K562 (cell line): ENCODE data around the gene CABP4. TPM values are rescaled to one million over a fixed set of nuclear protein-coding genes. Genes with fewer than 3 reads are reported as not detected.

Source experiments
- ATAC-seq: fragments of 200-7000 bp; cut with Tn5 transposase; 3 replicates; pipeline ENCODE4 v1.9.1; 2020; ENCODE audit warnings: moderate library complexity
- BruUV-seq: library from RNA; stranded (reverse); fragments of 400-500 nt; replicated peaks from 2 replicates; lab custom pipeline; 2021; lab: Mats Ljungman, UMichigan
- CTCF ChIA-PET: fragments of 300-600 bp; formaldehyde crosslinking; extraction: SDS; loops from one replicate; lab custom pipeline; 2021; ENCODE audit warnings: low intra/inter-chr PET ratio; lab: Yijun Ruan, JAX
- POLR2A ChIA-PET: fragments of 300-600, 350-650 bp; sonication (Branson Sonifier 250); formaldehyde crosslinking; extraction: SDS; loops from one replicate; lab custom pipeline; 2021; ENCODE audit warnings: antibody characterized with exemption, inconsistent platforms; lab: Yijun Ruan, JAX
- DNase-seq, 4 experiments: peaks; one replicate each; pipeline versions ENCODE4 v3.0.0 to v3.0.0-alpha.2; 2011 to 2018; ENCODE audit warnings: low spot score in 3 of 4, mixed read lengths in 3 of 4; ENCODE audit errors: extremely low read depth in 1 of 4
- FAIRE-seq: peaks from 2 replicates; lab custom pipeline; 2011; peaks lifted over from hg19 to GRCh38; lab: Jason Lieb, UNC
- H2AFZ ChIP-seq: 2 replicates; pipeline ENCODE4 v1.6.0; 2011; ENCODE audit warnings: low read depth, low read length, control low read depth, inconsistent platforms
- H3K27ac ChIP-seq: fragments of 200-600 bp; 3 replicates; pipeline ENCODE4 v1.8.0; 2011; ENCODE audit warnings: low read depth, mild to moderate bottlenecking, control low read depth, inconsistent platforms, low read length, moderate library complexity, mixed read lengths; ENCODE audit errors: extremely low read depth
- H3K27me3 ChIP-seq, 2 experiments: fragments of 300-600 bp in 1 of 2; 2 replicates in 1 of 2; 3 replicates in 1 of 2; pipeline versions ENCODE4 v1.6.0 to v1.8.0; 2011; ENCODE audit warnings: inconsistent platforms in 2 of 2, low read length in 2 of 2, mild to moderate bottlenecking in 1 of 2, mixed read lengths in 1 of 2, moderate library complexity in 1 of 2; ENCODE audit not compliant: control insufficient read depth in 2 of 2, insufficient read depth in 2 of 2
- H3K36me3 ChIP-seq: fragments of 300-600 bp; 3 replicates; pipeline ENCODE4 v1.8.0; 2011; ENCODE audit warnings: mild to moderate bottlenecking, low read length, inconsistent platforms; ENCODE audit not compliant: control insufficient read depth, insufficient read depth
- H3K4me1 ChIP-seq, 2 experiments: fragments of 200-600 bp in 1 of 2; replicated peaks in 1 of 2; 2 replicates in 1 of 2; 3 replicates in 1 of 2; pipeline versions ENCODE4 v1.5.1 to v1.8.0; 2011; ENCODE audit warnings: inconsistent platforms in 2 of 2, low read length in 2 of 2, mild to moderate bottlenecking in 1 of 2, mixed read lengths in 1 of 2, moderate library complexity in 1 of 2; ENCODE audit not compliant: control insufficient read depth in 2 of 2, insufficient read depth in 2 of 2
- H3K4me2 ChIP-seq: 2 replicates; pipeline ENCODE4 v1.6.1; 2011; ENCODE audit warnings: low read length, control low read depth, inconsistent platforms, mixed read lengths; ENCODE audit not compliant: insufficient read depth
- H3K4me3 ChIP-seq: fragments of 200-600 bp; sonication (generic), shearing (Covaris generic); 2 replicates; pipeline ENCODE4 v1.5.1; 2016; ENCODE audit warnings: control low read depth, inconsistent platforms
- H3K79me2 ChIP-seq: fragments of 200-600 bp; 3 replicates; pipeline ENCODE4 v1.8.0; 2011; ENCODE audit warnings: low read length, inconsistent platforms; ENCODE audit not compliant: control insufficient read depth, insufficient read depth
- H3K9ac ChIP-seq, 2 experiments: 2 replicates each; pipeline versions ENCODE4 v1.6.0 to v1.6.1; 2011; ENCODE audit warnings: low read depth in 2 of 2, low read length in 2 of 2, control low read depth in 1 of 2, inconsistent platforms in 1 of 2, mild to moderate bottlenecking in 1 of 2, mixed read lengths in 1 of 2; ENCODE audit not compliant: insufficient read depth in 1 of 2
- H3K9me1 ChIP-seq: one replicate; pipeline ENCODE4 v1.6.0; 2011; ENCODE audit warnings: inconsistent platforms, mild to moderate bottlenecking, low read length, moderate library complexity; ENCODE audit not compliant: control insufficient read depth, insufficient read depth
- H3K9me3 ChIP-seq: replicated peaks from 2 replicates; pipeline ENCODE4 v1.5.1; 2011; ENCODE audit warnings: low read depth, low read length, inconsistent platforms; ENCODE audit not compliant: control insufficient read depth, insufficient read depth
- H4K20me1 ChIP-seq: replicated peaks from 2 replicates; pipeline ENCODE4 v1.6.1; 2011; ENCODE audit warnings: low read length, inconsistent platforms, mixed read lengths; ENCODE audit not compliant: control insufficient read depth, insufficient read depth
- HNRNPL ChIP-seq: fragments of 200-400 bp; formaldehyde crosslinking; IDR thresholded peaks from 2 replicates; pipeline ENCODE4 v1.6.1; 2017; ENCODE audit warnings: low read depth, mild to moderate bottlenecking, low read length
- POLR2G ChIP-seq: fragments of 200-400 bp; formaldehyde crosslinking; IDR thresholded peaks from 2 replicates; pipeline ENCODE4 v1.6.1; 2017; ENCODE audit warnings: low read depth, mild to moderate bottlenecking, antibody characterized with exemption, low read length, moderate library complexity
- RBFOX2 ChIP-seq: fragments of 200-400 bp; formaldehyde crosslinking; IDR thresholded peaks from 2 replicates; pipeline ENCODE4 v1.6.1; 2017; ENCODE audit warnings: low read depth, mild to moderate bottlenecking, low read length, moderate library complexity
- SMC3 ChIP-seq: conservative IDR thresholded peaks from 2 replicates; pipeline ENCODE4 v1.6.1; 2011; ENCODE audit warnings: low read depth, low read length, improper control_type of control experiment; ENCODE audit not compliant: insufficient read depth
- SPI1 ChIP-seq: IDR thresholded peaks from 2 replicates; pipeline ENCODE4 v1.6.1; 2011; ENCODE audit warnings: low read depth, low read length, control low read depth, borderline replicate concordance
- USF1 ChIP-seq: sonication (generic); formaldehyde crosslinking; IDR thresholded peaks from 2 replicates; pipeline ENCODE4 v1.9.0; 2022; ENCODE audit warnings: mild to moderate bottlenecking, missing genetic modification reagents
- WGBS: fragments of 100-300 bp; shearing (Covaris generic); methylation state at CpG from one replicate; pipeline ENCODE4 v1.1.6; 2016; ENCODE audit warnings: low coverage, mixed read lengths; ENCODE audit not compliant: insufficient coverage; ENCODE audit errors: missing lambda C conversion rate; 5-methylcytosine and 5-hydroxymethylcytosine counted together
- in situ Hi-C: fragments of 300-500 bp; cut with MboI; formaldehyde crosslinking; loops from 4 replicates; pipeline ENCODE4 v1.15.0; 2018; ENCODE audit warnings: inconsistent platforms, mixed read lengths
- intact Hi-C: fragments of 100-400 bp; cut with micrococcal nuclease; formaldehyde crosslinking; loops from 2 replicates; pipeline ENCODE4 v1.14.2; 2022
- polyA plus RNA-seq, 8 experiments: library from polyadenylated mRNA; depleted of rRNA in 4 of 8; stranded (reverse) in 5 of 8; unstranded in 3 of 8; fragments of >200 nt; fragmentation: Nextera tagmentation in 2 of 8; fragmentation: Illumina TruSeq in 1 of 8; extraction: Ambion mirVana in 2 of 8; extraction: Trizol in 1 of 8; gene quantifications; 2 replicates each; pipeline versions ENCODE4 v1.2.1 to v1.2.3, GENCODE V29; 2011 to 2014; ENCODE audit warnings: inconsistent platforms in 1 of 8, missing spikeins in 1 of 8
- total RNA-seq, 7 experiments: library from RNA; depleted of rRNA in 6 of 7; stranded (reverse); fragments of >200 nt in 6 of 7; fragmentation: Illumina TruSeq in 2 of 7; extraction: Trizol in 2 of 7; gene quantifications; 2 replicates each; pipeline versions ENCODE4 v1.2.1 to v1.2.3, GENCODE V29; 2011 to 2021; ENCODE audit warnings: low replicate concordance in 1 of 7

Gene CABP4
- total and polyA plus RNA-seq, 9 of the 15 experiments (the other 6 are each of a cell fraction or from before 2014, with no cell fraction given) = 0.11 TPM; not detected in 8

- no peak overlapping the region for H2AFZ ChIP-seq
- ChIA-PET CTCF (no interaction called here), POLR2A (interaction anchor here (1.5 to 2.3 kb wide), 3 partner anchors 10 to 17 kb away, joined by 6 to 8 read pairs (median 7); partner anchors contain the start of gene PPP1CA)
- no peak for ATAC-seq
- no peak overlapping the region; a peak in 1 of 4 replicates for H3K9ac ChIP-seq
- H3K4me2 ChIP-seq = no peak overlapping the region
- H4K20me1 ChIP-seq = no peaks in the 10 kb centered on the region
- H3K4me3 ChIP-seq = no peak overlapping the region
- peak; percentile 63; the same call in 1 of the 2 replicates for TF ChIP-seq SPI1
- no peak for TF ChIP-seq SMC3
- TF ChIP-seq HNRNPL = 0 out of 2 replicates have a peak, but pooled peaks have one; percentile 13
- peak; percentile 36; the same call in 1 of the 2 replicates for TF ChIP-seq RBFOX2
- TF ChIP-seq USF1 = no peak
- 0 out of 2 replicates have a peak, but pooled peaks have one; percentile 34 for TF ChIP-seq POLR2G
- no peak for DNase-seq
- intact Hi-C loops (no loop called here), in situ Hi-C loops (no loop called here)
- no peaks in the 10 kb centered on the region for H3K36me3 ChIP-seq
- no TSS peak for BruUV-seq
- H3K9me3 ChIP-seq = no peaks in the 10 kb centered on the region
- H3K27me3 ChIP-seq = no peaks in the 10 kb centered on the region
- peaks cover 6 to 65% of the 10 kb centered on the region in 2 experiments for H3K4me1 ChIP-seq
- no peak overlapping the region for H3K27ac ChIP-seq
- no peak for FAIRE-seq
- no peaks in the 10 kb centered on the region for H3K9me1 ChIP-seq
- H3K79me2 ChIP-seq = peaks cover 8% of the 10 kb centered on the region; the same call in 1 of the 3 replicates
- 83% methylated on average over 25 of the region's 26 CpGs for WGBS
These were observed 36.5 kb upstream of the CABP4 start for GRCh38 chr11:67418476-67419281.
